ENCODE measurements around the gene YTHDC2. TPM values are rescaled to one million over a fixed set of nuclear protein-coding genes. Genes with fewer than 3 reads are reported as not detected.

Gene YTHDC2
- polyA plus RNA-seq, 1 donor (not counting 4 experiments of a cell fraction or from before 2014, with no cell fraction given), result 15.2 TPM

GRCh38 chr5:113512341-113512740, 1.2 kb upstream of the YTHDC2 start:
- no peaks in the 10 kb centered on the region for H4K20me1 ChIP-seq (ENCODE audit: control insufficient read depth, extremely low read depth, insufficient read depth, low read length)
- no peak overlapping the region for H3K9ac ChIP-seq (ENCODE audit: control insufficient read depth, extremely low read depth, insufficient read depth, low read length)
- no peaks in the 10 kb centered on the region for H3K36me3 ChIP-seq (ENCODE audit: control insufficient read depth in 2 of 2, extremely low read depth in 1 of 2, insufficient read depth in 2 of 2, low read length in 2 of 2)
- H3K79me2 ChIP-seq (ENCODE audit: control insufficient read depth, insufficient read depth, low read length), result peaks cover 28% of the 10 kb centered on the region
- no peak for DNase-seq (ENCODE audit: low read depth, low spot score)
- peak overlapping the region; percentile 17 for H3K4me2 ChIP-seq (ENCODE audit: control insufficient read depth, extremely low read depth, insufficient read depth, low read depth, low read length)
- H3K4me1 ChIP-seq (ENCODE audit: control insufficient read depth, extremely low read depth, insufficient read depth, low read length), result peaks cover 14% of the 10 kb centered on the region
- dilution Hi-C loops (cut with MboI; ENCODE audit: extremely low pct_ligation_motif_present, low sequenced_read_pairs), result no loop called here
- peak overlapping the region; percentile 13 for H2AFZ ChIP-seq (ENCODE audit: control insufficient read depth, low read length)
- FAIRE-seq, result peak; percentile 64
- TF ChIP-seq CTCF (optimal IDR thresholded peaks at IDR 0.05 in 1 of 3, IDR thresholded peaks at IDR 0.05 in 1 of 3, conservative IDR thresholded peaks at IDR 0.05 in 1 of 3; ENCODE audit: extremely low read depth in 1 of 3, insufficient read depth in 2 of 3, low read length in 3 of 3), result no peak
- TF ChIP-seq EZH2 (IDR thresholded peaks at IDR 0.05; ENCODE audit: low read length), result no peak
- H3K9me3 ChIP-seq (ENCODE audit: control insufficient read depth, low read depth, low read length), result no peaks in the 10 kb centered on the region
- no peaks in the 10 kb centered on the region for H3K9me1 ChIP-seq (ENCODE audit: control insufficient read depth, extremely low read depth, insufficient read depth, low read length)
- H3K4me3 ChIP-seq (ENCODE audit: control insufficient read depth in 2 of 3, extremely low read depth in 1 of 3, insufficient read depth in 2 of 3, low read depth in 1 of 3, low read length in 3 of 3), result no peak overlapping the region
- H3K27ac ChIP-seq (ENCODE audit: control insufficient read depth, insufficient read depth, low read length), result no peak overlapping the region
- H3K27me3 ChIP-seq (ENCODE audit: control insufficient read depth, extremely low read depth, insufficient read depth, low read length), result no peaks in the 10 kb centered on the region

DNA sequence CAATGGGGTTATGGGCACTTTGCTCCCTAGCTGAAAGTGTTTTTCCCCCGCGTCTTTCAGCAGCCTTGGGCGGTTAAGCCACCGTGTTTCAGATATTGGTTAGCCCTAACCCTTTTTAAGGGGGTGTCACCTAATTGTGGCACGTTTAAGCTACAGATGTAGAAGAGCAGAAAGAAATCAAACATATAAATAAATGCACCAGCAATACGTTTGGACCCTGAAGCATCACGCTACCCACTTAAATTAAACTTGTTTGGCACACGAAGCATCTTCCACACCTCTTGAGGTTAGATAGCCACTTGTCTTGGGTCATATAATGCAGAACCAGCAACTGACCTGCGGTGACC, 768 bp downstream of the YTHDC2 start:
- peak overlapping the region; percentile 82 to 93 (median 87) for H3K4me3 ChIP-seq (ENCODE audit: control insufficient read depth in 2 of 3, extremely low read depth in 1 of 3, insufficient read depth in 2 of 3, low read depth in 1 of 3, low read length in 3 of 3)
- peaks cover 14% of the 10 kb centered on the region for H3K4me1 ChIP-seq (ENCODE audit: control insufficient read depth, extremely low read depth, insufficient read depth, low read length)
- DNase-seq (ENCODE audit: low read depth, low spot score) (no peak), FAIRE-seq (no peak)
- no peaks in the 10 kb centered on the region for H4K20me1 ChIP-seq (ENCODE audit: control insufficient read depth, extremely low read depth, insufficient read depth, low read length)
- TF ChIP-seq EZH2 (IDR thresholded peaks at IDR 0.05; ENCODE audit: low read length) (no peak), CTCF (optimal IDR thresholded peaks at IDR 0.05 in 1 of 3, IDR thresholded peaks at IDR 0.05 in 1 of 3, conservative IDR thresholded peaks at IDR 0.05 in 1 of 3; ENCODE audit: extremely low read depth in 1 of 3, insufficient read depth in 2 of 3, low read length in 3 of 3) (no peak)
- peak overlapping the region; percentile 85 for H3K27ac ChIP-seq (ENCODE audit: control insufficient read depth, insufficient read depth, low read length)
- H3K79me2 ChIP-seq (ENCODE audit: control insufficient read depth, insufficient read depth, low read length), result peaks cover 31% of the 10 kb centered on the region
- H3K9ac ChIP-seq (ENCODE audit: control insufficient read depth, extremely low read depth, insufficient read depth, low read length), result peak overlapping the region; percentile 93
- peak overlapping the region; percentile 98 for H2AFZ ChIP-seq (ENCODE audit: control insufficient read depth, low read length)
- H3K36me3 ChIP-seq (ENCODE audit: control insufficient read depth in 2 of 2, extremely low read depth in 1 of 2, insufficient read depth in 2 of 2, low read length in 2 of 2), result peaks cover 0 to 2% of the 10 kb centered on the region in 2 experiments
- peak overlapping the region; percentile 97 for H3K4me2 ChIP-seq (ENCODE audit: control insufficient read depth, extremely low read depth, insufficient read depth, low read depth, low read length)
- H3K27me3 ChIP-seq (ENCODE audit: control insufficient read depth, extremely low read depth, insufficient read depth, low read length), result no peaks in the 10 kb centered on the region
- no peaks in the 10 kb centered on the region for H3K9me1 ChIP-seq (ENCODE audit: control insufficient read depth, extremely low read depth, insufficient read depth, low read length)
- no peaks in the 10 kb centered on the region for H3K9me3 ChIP-seq (ENCODE audit: control insufficient read depth, low read depth, low read length)
- dilution Hi-C loops (cut with MboI; ENCODE audit: extremely low pct_ligation_motif_present, low sequenced_read_pairs), result no loop called here

Measured in keratinocyte (primary cell).